ENCODE results near the gene ZNF425.
"Not testable (repeated sequence)": the region's sequence is repeated elsewhere in the genome, so short reads cannot be mapped to it uniquely, and the experiment has no call there.

The ZNF425 gene

GRCh38 chr7:149125863-149126661, at the start of gene ZNF425:
ZNF425 (minus strand) TSS chr7:149126324; CDS start chr7:149126213, 111 bp downstream.
- DNase-seq = peak; percentile 98

GRCh38 chr7:149175150-149175549, 49.0 kb upstream of the ZNF425 start:
- no peak for DNase-seq

GRCh38 chr7:149172534-149172920, 46.4 kb upstream of the ZNF425 start:
- no peak for DNase-seq

- peak; percentile 64 for DNase-seq
Measured at GRCh38 chr7:149171892-149172533, 45.9 kb upstream of the ZNF425 start.

GRCh38 chr7:149166630-149167352, 40.7 kb upstream of the ZNF425 start:
- DNase-seq = no peak

GRCh38 chr7:149166142-149166541, 40.0 kb upstream of the ZNF425 start:
- no peak for DNase-seq

- DNase-seq = no peak
Measured at GRCh38 chr7:149161241-149161848, 35.2 kb upstream of the ZNF425 start.

- DNase-seq = no peak
Measured at GRCh38 chr7:149156898-149157297, 30.8 kb upstream of the ZNF425 start.

GRCh38 chr7:149154056-149154455, 27.9 kb upstream of the ZNF425 start:
- DNase-seq = no peak

GRCh38 chr7:149153346-149153745, 27.2 kb upstream of the ZNF425 start:
- DNase-seq = no peak

- no peak for DNase-seq
Measured at GRCh38 chr7:149150981-149151380, 24.9 kb upstream of the ZNF425 start.

GRCh38 chr7:149147752-149148653, 21.9 kb upstream of the ZNF425 start:
- peak; percentile 87 for DNase-seq

- peak; percentile 94 for DNase-seq
Measured at GRCh38 chr7:149147072-149147751, 21.1 kb upstream of the ZNF425 start, which contains the start of gene ZNF398. ZNF398 (plus strand) TSS chr7:149147453; CDS start chr7:149147743, 290 bp downstream.

- peak; percentile 78 for DNase-seq
Measured at GRCh38 chr7:149145031-149145845, 19.1 kb upstream of the ZNF425 start.

GRCh38 chr7:149144436-149144922, 18.4 kb upstream of the ZNF425 start:
- DNase-seq = not testable (repeated sequence)

- DNase-seq = no peak
Measured at GRCh38 chr7:149141893-149142292, 15.8 kb upstream of the ZNF425 start.

GRCh38 chr7:149140831-149141230, 14.7 kb upstream of the ZNF425 start:
- DNase-seq = no peak

- DNase-seq = no peak
Measured at GRCh38 chr7:149136118-149136517, 10.0 kb upstream of the ZNF425 start.

- DNase-seq = no peak
Measured at GRCh38 chr7:149133028-149133710, 7.0 kb upstream of the ZNF425 start.
